Neural crest cell (in vitro differentiated cells): ENCODE results near the gene SH3PXD2B. TPM values are rescaled to one million over a fixed set of nuclear protein-coding genes. Genes with fewer than 3 reads are reported as not detected.
"Not testable (repeated sequence)": the region's sequence is repeated elsewhere in the genome, so short reads cannot be mapped to it uniquely, and the experiment has no call there.

Experiments used
- DNase-seq: peaks from one replicate; pipeline ENCODE4 v3.0.0; 2021; ENCODE audit warnings: low read depth, mixed read lengths, low spot score
- H3K27ac Mint-ChIP-seq: one replicate; pipeline ENCODE4 v1.8.0; 2021; ENCODE audit warnings: mild to moderate bottlenecking, mixed read lengths; ENCODE audit not compliant: unreplicated experiment
- H3K27me3 Mint-ChIP-seq: 2 replicates; pipeline ENCODE4 v1.8.0; 2021; ENCODE audit warnings: low read depth, mild to moderate bottlenecking, mixed read lengths
- H3K36me3 Mint-ChIP-seq: 2 replicates; pipeline ENCODE4 v1.8.0; 2021; ENCODE audit warnings: low read depth, mild to moderate bottlenecking, mixed read lengths
- H3K4me1 Mint-ChIP-seq: 2 replicates; pipeline ENCODE4 v1.8.0; 2021; ENCODE audit warnings: mixed read lengths
- H3K4me3 Mint-ChIP-seq: one replicate; pipeline ENCODE4 v1.8.0; 2021; ENCODE audit warnings: mild to moderate bottlenecking, mixed read lengths
- H3K9me3 Mint-ChIP-seq: 2 replicates; pipeline ENCODE4 v1.8.0; 2021; ENCODE audit warnings: mixed read lengths
- total RNA-seq: library from RNA; stranded (reverse); gene quantifications from 2 replicates; pipeline ENCODE4 v1.2.1, GENCODE V29; 2021
- TF ChIP-seq, protein P1 (sequence below): fragments of 200-600 bp; sonication (generic); conservative IDR thresholded peaks from 2 replicates; pipeline ENCODE4 v1.5.0; 2021; ENCODE audit warnings: antibody characterized with exemption, mild to moderate bottlenecking

The SH3PXD2B gene
- total RNA-seq, 1 donor from 2014 or later, result 86.1 TPM

DNA sequence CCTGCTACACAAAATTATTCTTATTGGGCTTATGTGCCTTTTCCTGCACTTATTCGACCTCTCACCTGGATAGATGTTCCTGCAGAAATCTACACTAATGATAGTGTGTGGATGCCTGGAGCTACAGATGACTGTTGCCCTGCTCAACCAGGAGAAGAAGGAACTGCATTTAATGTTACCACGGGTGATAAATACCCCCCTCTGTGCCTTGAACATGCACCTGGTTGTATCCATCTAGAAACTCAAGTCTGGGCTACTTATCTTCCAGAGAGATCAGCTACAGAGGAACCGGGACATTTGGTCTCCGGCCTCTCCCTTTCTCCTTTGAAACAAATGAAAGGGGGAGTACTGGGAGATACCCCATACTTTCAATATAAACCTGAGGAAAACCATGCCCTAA lies 54.5 kb downstream of the SH3PXD2B start:
- peak overlapping the region; percentile 15 for H3K27ac Mint-ChIP-seq
- peaks cover 24% of the 10 kb centered on the region for H3K4me1 Mint-ChIP-seq
- peaks cover 3% of the 10 kb centered on the region for H3K9me3 Mint-ChIP-seq

DNA sequence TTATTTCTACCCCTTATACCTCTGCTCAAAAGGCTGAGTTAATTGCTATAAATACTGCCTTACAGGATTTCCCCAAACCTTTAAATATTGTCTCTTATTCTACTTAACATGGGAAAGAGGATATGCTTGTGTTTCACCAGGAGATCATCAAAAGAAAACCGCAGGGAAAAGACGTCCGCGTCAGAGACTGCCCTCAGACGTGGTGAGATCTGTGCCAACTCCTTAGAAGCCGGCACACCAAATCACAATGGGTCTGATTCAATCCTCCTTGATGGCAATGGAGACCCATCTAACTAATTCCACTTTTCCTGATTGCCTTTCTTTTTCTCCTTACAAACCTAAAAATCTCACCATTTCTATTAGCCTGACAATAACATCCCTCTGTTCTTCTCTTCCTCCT lies 55.0 kb downstream of the SH3PXD2B start:
- H3K4me3 Mint-ChIP-seq, result no peak overlapping the region
- TF ChIP-seq, protein P1, sequence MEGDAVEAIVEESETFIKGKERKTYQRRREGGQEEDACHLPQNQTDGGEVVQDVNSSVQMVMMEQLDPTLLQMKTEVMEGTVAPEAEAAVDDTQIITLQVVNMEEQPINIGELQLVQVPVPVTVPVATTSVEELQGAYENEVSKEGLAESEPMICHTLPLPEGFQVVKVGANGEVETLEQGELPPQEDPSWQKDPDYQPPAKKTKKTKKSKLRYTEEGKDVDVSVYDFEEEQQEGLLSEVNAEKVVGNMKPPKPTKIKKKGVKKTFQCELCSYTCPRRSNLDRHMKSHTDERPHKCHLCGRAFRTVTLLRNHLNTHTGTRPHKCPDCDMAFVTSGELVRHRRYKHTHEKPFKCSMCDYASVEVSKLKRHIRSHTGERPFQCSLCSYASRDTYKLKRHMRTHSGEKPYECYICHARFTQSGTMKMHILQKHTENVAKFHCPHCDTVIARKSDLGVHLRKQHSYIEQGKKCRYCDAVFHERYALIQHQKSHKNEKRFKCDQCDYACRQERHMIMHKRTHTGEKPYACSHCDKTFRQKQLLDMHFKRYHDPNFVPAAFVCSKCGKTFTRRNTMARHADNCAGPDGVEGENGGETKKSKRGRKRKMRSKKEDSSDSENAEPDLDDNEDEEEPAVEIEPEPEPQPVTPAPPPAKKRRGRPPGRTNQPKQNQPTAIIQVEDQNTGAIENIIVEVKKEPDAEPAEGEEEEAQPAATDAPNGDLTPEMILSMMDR, result no peak
- peak overlapping the region; percentile 15 for H3K27ac Mint-ChIP-seq
- DNase-seq, result no peak
- H3K27me3 Mint-ChIP-seq, result no peaks in the 10 kb centered on the region
- H3K36me3 Mint-ChIP-seq, result peaks cover 53% of the 10 kb centered on the region
- peaks cover 3% of the 10 kb centered on the region for H3K9me3 Mint-ChIP-seq
- H3K4me1 Mint-ChIP-seq, result peaks cover 24% of the 10 kb centered on the region

More for the DNA sequence above, 54.5 kb downstream of the SH3PXD2B start:
- peaks cover 51% of the 10 kb centered on the region for H3K36me3 Mint-ChIP-seq
- no peak for DNase-seq
- H3K27me3 Mint-ChIP-seq, result no peaks in the 10 kb centered on the region
- no peak overlapping the region for H3K4me3 Mint-ChIP-seq
- TF ChIP-seq, protein P1, result no peak

DNA sequence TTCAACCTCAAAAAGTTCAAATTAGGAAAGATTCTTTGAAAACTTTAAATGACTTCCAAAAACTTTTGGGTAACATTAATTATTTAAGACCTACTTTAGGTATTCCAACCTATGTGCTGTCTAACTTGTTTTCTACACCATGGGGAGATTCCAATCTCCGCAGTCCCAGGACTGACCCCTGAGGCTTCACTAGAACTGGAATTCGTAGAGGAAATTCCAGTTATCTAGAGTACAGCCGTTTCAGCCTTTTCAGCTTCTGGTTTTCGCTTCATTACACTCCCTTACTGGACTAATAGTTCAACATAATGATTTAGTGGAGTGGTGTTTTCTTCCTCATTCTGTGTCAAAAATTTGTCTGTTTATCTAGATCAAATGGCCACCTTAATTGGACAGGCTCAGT lies 55.7 kb downstream of the SH3PXD2B start:
- H3K36me3 Mint-ChIP-seq, result peaks cover 57% of the 10 kb centered on the region
- not testable (repeated sequence) for H3K9me3 Mint-ChIP-seq

DNA sequence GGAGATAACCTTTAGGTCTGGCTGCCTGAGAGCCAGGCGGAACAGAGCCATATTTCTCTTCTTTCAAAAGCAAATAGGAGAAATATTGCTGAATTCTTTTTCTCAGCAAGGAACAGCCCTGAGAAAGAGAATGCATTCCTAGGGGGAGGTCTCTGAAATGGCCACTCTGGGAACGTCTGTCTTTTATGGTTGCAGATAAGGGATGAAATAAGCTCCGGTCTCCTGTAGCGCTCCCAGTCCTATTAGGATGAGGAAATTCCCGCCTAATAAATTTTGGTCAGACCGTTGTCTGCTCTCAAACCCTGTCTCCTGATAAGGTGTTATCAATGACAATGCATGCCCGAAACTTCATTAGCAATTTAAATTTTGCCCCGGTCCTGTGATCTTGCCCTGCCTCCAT lies 57.3 kb downstream of the SH3PXD2B start:
- H3K4me1 Mint-ChIP-seq, H3K4me3 Mint-ChIP-seq, H3K9me3 Mint-ChIP-seq, DNase-seq, H3K27ac Mint-ChIP-seq, H3K27me3 Mint-ChIP-seq: not testable (repeated sequence)
- H3K36me3 Mint-ChIP-seq, result peaks cover 60% of the 10 kb centered on the region

More for the DNA sequence above, 55.7 kb downstream of the SH3PXD2B start:
- H3K27ac Mint-ChIP-seq, DNase-seq, H3K27me3 Mint-ChIP-seq, H3K4me3 Mint-ChIP-seq: not testable (repeated sequence)
- H3K4me1 Mint-ChIP-seq, result peaks cover 21% of the 10 kb centered on the region

DNA sequence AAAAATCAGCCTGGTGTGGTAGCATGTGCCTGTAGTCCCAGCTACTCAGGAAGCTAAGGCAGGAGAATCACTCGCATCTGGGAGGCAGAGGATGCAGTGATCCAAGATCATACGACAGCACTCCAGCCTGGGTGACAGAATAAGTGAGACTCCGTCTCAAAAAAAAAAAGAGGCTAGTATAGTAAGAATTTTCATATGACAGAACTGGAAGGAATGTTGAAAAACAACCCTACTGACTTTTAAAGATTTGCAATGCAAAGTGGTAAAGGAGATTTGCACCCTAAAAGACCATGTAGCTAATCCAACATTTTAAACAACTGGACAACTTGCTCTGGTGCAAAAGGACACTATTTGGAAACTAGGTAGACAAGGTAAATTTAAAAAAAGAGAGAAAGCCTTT lies 58.1 kb downstream of the SH3PXD2B start:
- DNase-seq, result no peak
- Mint-ChIP-seq H3K27me3 (no peaks in the 10 kb centered on the region), H3K4me3 (no peak overlapping the region), H3K27ac (no peak overlapping the region), H3K4me1 (no peaks in the 10 kb centered on the region), H3K36me3 (peaks cover 57% of the 10 kb centered on the region), H3K9me3 (peaks cover 3% of the 10 kb centered on the region)
- TF ChIP-seq, protein P1, result no peak

DNA sequence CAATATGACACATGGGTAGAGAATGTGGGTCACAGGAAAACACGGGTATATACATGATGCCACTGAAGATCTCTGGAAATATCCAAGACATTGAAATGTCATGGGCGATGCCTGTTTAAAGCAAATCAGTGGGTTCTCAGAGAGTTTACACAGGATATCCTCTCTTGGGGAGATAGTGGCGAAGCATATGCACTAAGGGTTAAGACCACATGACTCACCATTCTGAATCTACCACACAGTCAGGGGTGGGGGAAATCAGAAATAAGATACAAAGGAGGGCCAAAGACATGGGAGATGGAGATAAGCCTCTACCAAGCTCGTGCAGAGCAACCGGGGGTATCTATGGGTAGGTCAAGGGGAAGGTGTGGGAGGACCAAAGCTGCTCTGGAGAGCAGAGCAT lies 58.8 kb downstream of the SH3PXD2B start:
- Mint-ChIP-seq H3K36me3 (peaks cover 57% of the 10 kb centered on the region), H3K4me1 (no peaks in the 10 kb centered on the region), H3K27ac (no peak overlapping the region)

More for the DNA sequence above, 58.8 kb downstream of the SH3PXD2B start:
- Mint-ChIP-seq H3K9me3 (peaks cover 3% of the 10 kb centered on the region), H3K27me3 (no peaks in the 10 kb centered on the region), H3K4me3 (no peak overlapping the region)
- TF ChIP-seq, protein P1, result no peak
- DNase-seq, result no peak
